Skeletal muscle tissue (tissue), 4 donors: ENCODE measurements around the gene LTB4R. TPM values are rescaled to one million over a fixed set of nuclear protein-coding genes. Genes with fewer than 3 reads are reported as not detected.
A peak's percentile ranks its signal among the peaks of the same experiment; 100 is the strongest.

Experiments used
- H3K27ac ChIP-seq: one replicate; pipeline ENCODE4 v1.7.0; 2013; ENCODE audit warnings: mild to moderate bottlenecking, low read depth, low read length, inconsistent platforms
- H3K27me3 ChIP-seq, 3 donors: one replicate each; pipeline ENCODE4 v1.7.0; 2013; ENCODE audit warnings: low read length in 3 of 3; ENCODE audit not compliant: control insufficient read depth in 3 of 3, insufficient read depth in 3 of 3
- H3K36me3 ChIP-seq, 3 donors: one replicate each; pipeline ENCODE4 v1.7.0; 2013; ENCODE audit warnings: low read length in 3 of 3; ENCODE audit not compliant: control insufficient read depth in 3 of 3, insufficient read depth in 3 of 3
- H3K4me1 ChIP-seq, 3 donors: one replicate each; pipeline ENCODE4 v1.7.0; 2013; ENCODE audit warnings: low read length in 3 of 3, mild to moderate bottlenecking in 3 of 3; ENCODE audit not compliant: control insufficient read depth in 3 of 3, insufficient read depth in 3 of 3
- H3K4me3 ChIP-seq, 3 donors: one replicate each; pipeline ENCODE4 v1.7.0; 2013; ENCODE audit warnings: low read length in 3 of 3
- H3K9ac ChIP-seq, 3 donors: one replicate each; pipeline ENCODE4 v1.7.0; 2013; ENCODE audit warnings: low read length in 3 of 3, mild to moderate bottlenecking in 3 of 3, moderate library complexity in 2 of 3, low read depth in 1 of 3
- H3K9me3 ChIP-seq, 3 donors: one replicate each; pipeline ENCODE4 v1.7.0; 2013; ENCODE audit warnings: low read length in 3 of 3; ENCODE audit not compliant: control insufficient read depth in 3 of 3
- total RNA-seq: library from RNA; depleted of rRNA; stranded (reverse); fragments of >200 nt; gene quantifications from one replicate; pipeline ENCODE4 v1.2.3, GENCODE V29; 2014
- donor health status: Osteomylitis.

Gene LTB4R
- total RNA-seq, 1 donor from 2014 or later, result 2.1 TPM

- Histone ChIP-seq H3K9ac (peak overlapping the region in 2 of 3 donors; percentile 17 to 45), H3K9me3 (no peaks in the 10 kb centered on the region), H3K27me3 (peaks cover 40 to 57% (median 51%) of the 10 kb centered on the region in 3 donors), H3K4me3 (peak overlapping the region; percentile 54 to 78 (median 68)), H3K27ac (no peak overlapping the region), H3K4me1 (peaks cover 14 to 28% (median 17%) of the 10 kb centered on the region in 3 donors), H3K36me3 (peaks cover 0 to 7% (median 2%) of the 10 kb centered on the region in 3 donors)
Measured at GRCh38 chr14:24338843-24339242, 27.5 kb downstream of the LTB4R start.

- H3K36me3 ChIP-seq, result peaks cover 0 to 7% (median 2%) of the 10 kb centered on the region in 3 donors
- H3K27me3 ChIP-seq, result peaks cover 33 to 50% (median 44%) of the 10 kb centered on the region in 3 donors
- H3K9ac ChIP-seq, result peak within 1 kb of the TSS; percentile 17 to 45 (median 33)
- H3K4me1 ChIP-seq, result peaks cover 11 to 24% (median 14%) of the 10 kb centered on the region in 3 donors
- peak within 1 kb of the TSS; percentile 54 to 78 (median 68) for H3K4me3 ChIP-seq
- H3K9me3 ChIP-seq, result no peaks in the 10 kb centered on the region
- H3K27ac ChIP-seq, result peak within 1 kb of the TSS; percentile 48
Measured at GRCh38 chr14:24339284-24340151, 28.2 kb downstream of the LTB4R start, which contains the start of gene RIPK3. TSS of gene RIPK3 (minus strand) at chr14:24339991. CDS start at chr14:24339826, 165 bp downstream.

- no peak overlapping the region for H3K4me3 ChIP-seq
- H3K36me3 ChIP-seq, result peaks cover 0 to 7% (median 2%) of the 10 kb centered on the region in 3 donors
- H3K4me1 ChIP-seq, result peaks cover 6 to 19% (median 9%) of the 10 kb centered on the region in 3 donors
- no peak overlapping the region for H3K27ac ChIP-seq
- H3K27me3 ChIP-seq, result peaks cover 22 to 41% (median 39%) of the 10 kb centered on the region in 3 donors
- no peaks in the 10 kb centered on the region for H3K9me3 ChIP-seq
- no peak overlapping the region for H3K9ac ChIP-seq
Measured at GRCh38 chr14:24340606-24341005, 29.3 kb downstream of the LTB4R start.

GRCh38 chr14:24342889-24343288, 31.6 kb downstream of the LTB4R start:
- Histone ChIP-seq H3K9ac (no peak overlapping the region), H3K9me3 (no peaks in the 10 kb centered on the region), H3K27ac (no peak overlapping the region), H3K27me3 (peaks cover 20 to 35% (median 28%) of the 10 kb centered on the region in 3 donors), H3K4me1 (peaks cover 0 to 19% (median 8%) of the 10 kb centered on the region in 3 donors), H3K36me3 (no peaks in the 10 kb centered on the region), H3K4me3 (no peak overlapping the region)

GRCh38 chr14:24343795-24344660, 32.7 kb downstream of the LTB4R start:
- H3K27ac ChIP-seq, result no peak overlapping the region
- no peaks in the 10 kb centered on the region for H3K9me3 ChIP-seq

GRCh38 chr14:24347134-24347533, 35.8 kb downstream of the LTB4R start:
- peak overlapping the region; percentile 47 for H3K27ac ChIP-seq
- H3K4me3 ChIP-seq, result no peak overlapping the region
- no peaks in the 10 kb centered on the region for H3K36me3 ChIP-seq
- peaks cover 7 to 17% (median 15%) of the 10 kb centered on the region in 3 donors for H3K27me3 ChIP-seq
- peaks cover 0 to 4% (median 0%) of the 10 kb centered on the region in 3 donors for H3K4me1 ChIP-seq
- H3K9ac ChIP-seq, result peak overlapping the region in 1 of 3 donors; percentile 54
- H3K9me3 ChIP-seq, result no peaks in the 10 kb centered on the region

More at GRCh38 chr14:24343795-24344660, 32.7 kb downstream of the LTB4R start:
- H3K9ac ChIP-seq, result no peak overlapping the region
- H3K36me3 ChIP-seq, result no peaks in the 10 kb centered on the region
- peaks cover 9 to 26% (median 17%) of the 10 kb centered on the region in 3 donors for H3K27me3 ChIP-seq
- no peak overlapping the region for H3K4me3 ChIP-seq
- H3K4me1 ChIP-seq, result peaks cover 0 to 10% (median 6%) of the 10 kb centered on the region in 3 donors

GRCh38 chr14:24348186-24348585, 36.9 kb downstream of the LTB4R start:
- Histone ChIP-seq H3K36me3 (no peaks in the 10 kb centered on the region), H3K27ac (no peak overlapping the region), H3K9me3 (no peaks in the 10 kb centered on the region), H3K9ac (no peak overlapping the region), H3K4me1 (peaks cover 0 to 4% (median 0%) of the 10 kb centered on the region in 3 donors), H3K27me3 (peaks cover 11 to 23% (median 19%) of the 10 kb centered on the region in 3 donors), H3K4me3 (no peak overlapping the region)

- Histone ChIP-seq H3K9me3 (no peaks in the 10 kb centered on the region), H3K36me3 (no peaks in the 10 kb centered on the region), H3K4me3 (no peak overlapping the region), H3K4me1 (peaks cover 0 to 4% (median 0%) of the 10 kb centered on the region in 3 donors), H3K9ac (no peak overlapping the region), H3K27me3 (peaks cover 11 to 28% (median 17%) of the 10 kb centered on the region in 3 donors), H3K27ac (no peak overlapping the region)
Measured at GRCh38 chr14:24349742-24350141, 38.4 kb downstream of the LTB4R start.

GRCh38 chr14:24351517-24351916, 40.2 kb downstream of the LTB4R start:
- Histone ChIP-seq H3K4me3 (no peak overlapping the region), H3K27ac (no peak overlapping the region), H3K9me3 (no peaks in the 10 kb centered on the region), H3K9ac (no peak overlapping the region), H3K36me3 (no peaks in the 10 kb centered on the region), H3K4me1 (peaks cover 0 to 4% (median 0%) of the 10 kb centered on the region in 3 donors), H3K27me3 (peaks cover 11 to 28% (median 11%) of the 10 kb centered on the region in 3 donors)
